DND-41 (cell line): Measurements from ENCODE around the gene NEFH.

Experiments used
- EZH2 ChIP-seq: IDR thresholded peaks from 3 replicates; pipeline ENCODE4 v1.6.1; 2012; ENCODE audit warnings: borderline replicate concordance, low read depth, mild to moderate bottlenecking, moderate library complexity, low read length, inconsistent platforms; ENCODE audit not compliant: severe bottlenecking
- TF ChIP-seq, protein P1 (sequence below): IDR thresholded peaks from 2 replicates; pipeline ENCODE4 v1.5.1; 2012; ENCODE audit warnings: borderline replicate concordance, low read length, moderate library complexity, mild to moderate bottlenecking; ENCODE audit not compliant: poor library complexity, severe bottlenecking; ENCODE audit errors: extremely low read depth

DNA sequence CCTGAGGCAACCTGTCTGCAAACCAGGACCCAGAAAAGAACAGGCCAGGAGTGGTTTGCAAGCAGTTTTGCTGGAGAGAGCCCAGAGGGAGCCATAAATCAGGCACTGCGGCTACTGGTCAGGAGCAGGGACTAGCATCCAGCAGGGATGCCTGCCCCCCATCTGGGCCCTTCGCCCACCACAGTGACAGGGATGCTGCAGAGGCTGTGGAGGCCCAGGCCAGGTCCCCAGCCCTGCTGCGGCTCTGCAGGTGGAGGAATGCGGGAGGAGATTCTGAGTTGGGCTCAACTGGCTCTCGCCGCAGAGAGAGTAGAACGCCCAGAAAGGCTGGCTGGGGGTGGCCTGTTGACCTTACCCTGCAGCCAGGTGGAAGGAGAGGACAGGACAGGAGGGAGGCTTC lies 16.4 kb upstream of the NEFH start:
- no peak for TF ChIP-seq EZH2
- TF ChIP-seq, protein P1, sequence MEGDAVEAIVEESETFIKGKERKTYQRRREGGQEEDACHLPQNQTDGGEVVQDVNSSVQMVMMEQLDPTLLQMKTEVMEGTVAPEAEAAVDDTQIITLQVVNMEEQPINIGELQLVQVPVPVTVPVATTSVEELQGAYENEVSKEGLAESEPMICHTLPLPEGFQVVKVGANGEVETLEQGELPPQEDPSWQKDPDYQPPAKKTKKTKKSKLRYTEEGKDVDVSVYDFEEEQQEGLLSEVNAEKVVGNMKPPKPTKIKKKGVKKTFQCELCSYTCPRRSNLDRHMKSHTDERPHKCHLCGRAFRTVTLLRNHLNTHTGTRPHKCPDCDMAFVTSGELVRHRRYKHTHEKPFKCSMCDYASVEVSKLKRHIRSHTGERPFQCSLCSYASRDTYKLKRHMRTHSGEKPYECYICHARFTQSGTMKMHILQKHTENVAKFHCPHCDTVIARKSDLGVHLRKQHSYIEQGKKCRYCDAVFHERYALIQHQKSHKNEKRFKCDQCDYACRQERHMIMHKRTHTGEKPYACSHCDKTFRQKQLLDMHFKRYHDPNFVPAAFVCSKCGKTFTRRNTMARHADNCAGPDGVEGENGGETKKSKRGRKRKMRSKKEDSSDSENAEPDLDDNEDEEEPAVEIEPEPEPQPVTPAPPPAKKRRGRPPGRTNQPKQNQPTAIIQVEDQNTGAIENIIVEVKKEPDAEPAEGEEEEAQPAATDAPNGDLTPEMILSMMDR = no peak
